ENCODE measurements around the gene ACADVL.

Gene ACADVL

DNA sequence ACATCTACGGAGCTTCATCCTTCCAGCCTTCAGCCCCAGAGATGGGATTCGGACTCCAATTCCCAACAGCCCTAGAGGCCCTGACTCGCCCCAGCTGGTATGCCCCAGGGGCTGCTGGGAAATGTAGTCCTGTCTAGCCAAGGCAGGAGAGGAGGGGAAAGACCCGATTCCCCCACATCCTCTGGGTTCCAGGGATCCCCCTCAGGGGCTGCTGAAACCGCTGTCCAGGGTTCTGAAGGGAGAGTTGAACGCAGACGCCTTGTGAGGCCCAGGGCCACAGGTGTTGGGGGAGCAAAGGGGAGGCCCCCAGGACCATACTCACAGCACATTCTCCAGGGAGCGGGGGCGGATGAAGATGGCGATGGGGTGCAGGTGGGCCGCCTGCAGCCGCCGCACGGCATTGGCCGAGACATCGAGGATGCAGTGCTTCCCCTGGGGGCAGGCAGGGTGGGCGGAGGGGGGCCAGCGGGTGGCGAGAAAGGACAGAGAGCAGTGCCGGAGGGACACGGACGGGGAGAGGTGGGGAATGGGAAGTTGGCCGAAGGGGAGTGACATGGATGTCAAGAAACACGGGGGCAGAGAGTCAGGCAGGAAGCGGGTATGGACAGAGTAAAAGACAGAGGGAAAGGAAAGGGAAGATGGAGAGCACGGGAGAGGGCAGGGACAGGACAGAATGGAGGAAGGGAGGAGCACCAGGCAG, 28.0 kb upstream of the ACADVL start:
- DNase-seq, result peak in 1 of 2 experiments; percentile 52

DNA sequence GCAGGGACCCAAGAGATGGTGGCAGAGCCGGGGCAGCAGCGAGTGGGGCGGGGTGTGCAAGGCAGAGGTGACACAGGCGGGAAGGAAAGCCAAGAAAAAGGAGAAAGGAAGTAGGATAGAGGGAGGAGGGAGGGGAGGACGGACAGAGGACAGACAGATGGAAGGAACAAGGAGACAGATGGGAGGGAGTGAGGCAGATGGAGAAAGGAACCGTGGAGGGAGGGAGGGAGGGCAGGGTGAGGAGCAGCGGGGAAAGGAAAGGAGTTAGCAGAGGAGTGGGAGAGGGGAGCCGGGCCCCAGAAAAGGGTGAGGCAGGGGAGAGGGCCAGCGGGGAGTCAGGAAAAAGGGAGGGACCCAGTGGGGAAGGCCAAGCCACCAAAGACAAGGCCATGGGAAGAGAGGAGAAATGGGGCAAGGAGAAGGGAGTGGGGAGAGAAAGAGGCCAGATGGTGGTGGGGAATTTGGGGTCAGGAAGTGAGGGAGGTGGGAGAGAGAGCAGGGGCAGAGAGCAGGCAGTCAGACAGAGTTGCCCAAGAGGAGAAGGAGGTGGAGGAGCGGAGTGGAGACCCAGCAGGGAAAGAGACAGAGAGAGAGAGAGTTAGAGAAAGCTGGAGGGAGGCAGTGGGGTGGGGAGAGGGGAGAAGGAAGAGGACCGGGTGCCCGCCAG, 27.3 kb upstream of the ACADVL start:
- DNase-seq, result peak in 1 of 2 experiments; percentile 9

DNA sequence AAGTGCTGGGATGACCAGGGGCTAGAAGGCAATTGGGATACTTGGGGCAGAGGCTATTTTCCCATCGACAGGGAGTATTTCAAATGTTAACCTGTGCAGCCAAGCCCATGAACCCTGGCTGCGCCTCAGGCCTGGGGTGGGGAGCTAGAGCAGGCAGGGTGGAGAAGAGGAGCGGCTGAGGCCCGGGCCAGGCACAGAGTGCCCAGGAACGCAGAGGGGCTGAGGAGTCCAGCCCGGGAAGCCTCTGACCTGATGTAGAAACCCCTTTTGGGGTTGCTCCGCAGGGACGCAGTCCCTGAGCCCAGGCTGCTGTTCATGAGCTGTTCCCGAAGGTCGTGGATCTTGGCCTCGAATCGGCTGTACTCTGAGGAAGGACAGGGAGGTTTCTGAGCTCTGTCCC, 23.8 kb upstream of the ACADVL start:
- no peak for DNase-seq

DNA sequence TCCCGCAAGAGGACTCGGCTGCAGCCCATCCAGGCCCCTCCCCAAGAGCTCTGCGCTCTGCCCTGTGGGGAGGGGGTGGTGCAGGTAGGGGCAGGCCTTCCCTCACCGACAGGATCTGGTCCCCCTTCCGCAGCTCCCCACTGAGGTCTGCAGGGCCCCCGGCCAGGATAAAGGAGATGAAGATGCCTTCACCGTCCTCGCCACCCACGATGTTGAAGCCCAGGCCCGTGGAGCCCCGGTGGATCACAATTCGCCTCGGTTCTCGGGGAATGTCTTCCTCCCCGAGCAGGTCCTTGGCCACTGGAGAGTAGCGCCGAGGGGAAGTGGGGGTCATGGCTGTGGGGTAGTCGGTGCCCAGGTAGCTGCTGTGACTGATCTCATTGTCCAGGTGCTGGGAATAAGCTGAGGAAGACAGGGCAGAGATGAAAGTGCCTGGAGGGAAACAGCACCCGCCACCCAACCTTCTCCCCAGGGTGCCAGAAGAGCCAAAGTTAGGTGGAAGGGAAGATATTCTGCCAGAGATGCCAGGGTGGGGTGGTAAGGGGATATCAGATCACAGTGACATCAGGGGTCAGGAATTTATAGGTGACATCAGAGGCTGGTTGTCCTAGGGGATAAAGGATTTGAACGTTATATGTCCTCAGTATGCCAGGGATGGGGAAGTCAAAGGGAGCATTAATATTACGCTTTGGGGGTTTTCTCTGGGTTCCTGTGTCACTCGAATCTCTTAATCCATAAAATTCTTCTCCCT, 22.9 kb upstream of the ACADVL start:
- no peak for DNase-seq

DNA sequence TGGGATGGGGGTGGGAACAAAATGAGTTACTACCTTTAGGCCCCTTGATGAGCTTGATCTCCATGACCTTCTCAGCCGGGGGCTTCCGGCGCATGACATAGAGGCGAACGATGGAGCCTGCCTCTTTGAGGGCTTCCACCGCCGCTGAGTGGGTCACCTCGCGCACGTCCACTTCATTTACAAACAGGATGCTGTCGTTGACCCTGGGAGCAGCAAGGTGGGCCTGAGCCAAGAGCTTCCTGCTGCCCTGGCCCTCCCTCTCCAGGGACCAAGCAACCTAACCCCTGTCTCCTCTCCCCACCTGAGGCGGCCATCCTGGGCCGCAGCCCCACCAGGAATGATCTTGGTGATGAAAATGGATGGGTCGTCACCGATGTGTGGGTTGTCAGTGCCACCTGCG, 16.3 kb upstream of the ACADVL start:
- DNase-seq, result no peak

DNA sequence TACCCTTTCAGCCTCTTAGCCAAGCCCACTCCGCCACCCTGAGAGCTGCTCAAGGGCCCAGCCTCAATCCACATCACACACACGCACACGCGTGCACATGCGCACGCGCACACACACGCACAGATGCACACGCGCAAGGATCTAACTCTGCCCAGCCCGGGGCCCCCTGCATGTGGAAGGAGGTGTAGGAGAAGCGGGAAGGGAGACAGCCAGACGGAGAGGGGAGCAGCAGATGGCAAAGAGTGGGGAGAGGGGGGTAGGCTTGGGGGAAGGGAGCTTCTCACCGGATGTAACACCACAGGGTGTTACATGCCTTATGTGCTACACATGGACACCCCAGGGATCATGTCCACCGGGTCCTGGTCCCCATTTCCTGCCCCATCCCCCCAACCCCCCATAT, 15.4 kb upstream of the ACADVL start:
- DNase-seq, result no peak

DNA sequence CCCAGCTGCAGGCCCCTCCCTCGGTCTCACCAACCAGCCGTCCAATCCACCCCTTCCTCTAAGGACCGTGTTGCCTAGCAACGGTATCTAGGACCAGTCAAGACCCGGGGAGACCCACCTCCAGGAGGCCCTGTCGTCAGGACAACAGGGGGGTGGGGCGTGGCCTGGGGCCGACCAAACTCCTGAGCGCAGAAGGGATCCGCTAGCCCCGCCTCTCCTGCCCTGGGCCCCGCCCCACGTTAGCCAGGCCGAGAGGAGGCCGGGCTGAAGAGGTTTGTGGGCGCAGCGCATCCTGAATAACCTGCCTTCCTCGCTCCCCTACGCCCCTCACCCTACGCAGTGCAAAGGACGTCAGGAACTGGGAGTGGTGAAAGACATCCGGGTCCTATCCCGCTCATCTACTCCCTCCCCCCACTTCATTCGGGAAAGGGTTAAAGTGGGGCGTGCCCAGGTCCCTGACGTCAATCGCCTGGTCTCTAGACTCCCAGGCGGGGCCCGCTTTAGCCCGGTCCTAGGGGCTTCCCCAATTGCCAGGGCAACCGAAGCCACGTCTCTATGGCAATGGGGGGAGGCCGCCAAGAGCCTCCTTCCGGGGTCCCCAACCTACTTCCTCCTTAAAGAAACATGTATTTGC, 14.8 kb upstream of the ACADVL start:
- DNase-seq, result no peak

DNA sequence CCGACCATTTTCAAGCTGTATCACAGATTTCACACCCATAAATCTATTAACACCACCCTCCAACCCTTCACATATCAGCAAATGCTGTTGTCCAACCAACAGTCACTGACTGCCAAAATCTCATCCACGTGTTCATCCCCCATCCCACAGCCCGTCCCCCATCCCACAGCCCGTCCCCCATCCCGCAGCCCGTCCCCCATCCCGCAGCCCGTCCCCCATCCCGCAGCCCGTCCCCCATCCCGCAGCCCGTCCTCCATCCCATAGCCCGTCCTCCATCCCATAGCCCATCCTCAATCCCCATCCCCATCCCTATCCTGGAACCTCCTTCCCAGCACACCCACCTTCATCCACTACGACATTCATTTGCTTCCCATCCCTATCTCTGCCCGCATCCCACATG, 14.2 kb upstream of the ACADVL start:
- DNase-seq, result no peak

DNA sequence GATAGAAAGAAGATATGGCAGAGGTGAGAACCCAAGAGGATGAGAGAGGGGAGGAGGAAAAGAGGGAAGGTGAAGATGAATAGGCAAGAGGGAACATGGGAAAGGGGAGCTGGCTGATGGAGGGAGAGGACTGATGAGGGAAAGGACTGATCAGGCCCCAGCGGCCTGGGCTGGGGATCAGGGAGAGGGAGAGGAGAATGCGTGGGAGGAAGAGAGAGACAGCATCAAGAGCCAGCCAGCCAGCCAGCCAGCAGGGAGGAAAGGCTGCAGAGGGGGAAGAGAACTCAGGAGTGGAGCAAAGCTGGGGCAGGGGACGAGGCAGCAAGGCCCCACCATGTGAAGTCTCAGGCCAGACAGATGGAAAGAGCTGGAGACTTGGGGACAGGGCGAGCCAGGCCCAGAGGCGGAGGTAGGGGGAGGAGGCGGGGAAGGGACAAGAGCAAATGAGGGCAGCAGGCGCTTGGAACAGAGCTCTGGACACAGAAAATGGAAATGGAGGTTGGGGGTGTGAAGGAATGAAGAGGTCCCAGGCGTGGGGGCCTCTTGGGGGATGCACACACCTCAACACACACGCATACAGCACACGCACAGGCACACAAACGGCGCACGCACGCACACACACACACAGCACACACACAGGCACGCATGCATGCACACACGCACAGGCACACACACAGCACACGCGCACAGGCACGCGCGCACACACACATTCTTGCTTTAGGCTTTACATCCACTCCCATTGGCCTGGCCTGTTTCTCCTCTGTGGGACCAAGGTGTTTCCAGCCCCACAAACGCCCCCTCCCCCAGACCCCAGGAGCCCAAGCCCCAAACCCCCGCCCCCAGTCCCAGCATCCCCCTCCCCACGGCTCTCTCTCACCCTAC, 12.4 kb upstream of the ACADVL start:
- no peak for DNase-seq

DNA sequence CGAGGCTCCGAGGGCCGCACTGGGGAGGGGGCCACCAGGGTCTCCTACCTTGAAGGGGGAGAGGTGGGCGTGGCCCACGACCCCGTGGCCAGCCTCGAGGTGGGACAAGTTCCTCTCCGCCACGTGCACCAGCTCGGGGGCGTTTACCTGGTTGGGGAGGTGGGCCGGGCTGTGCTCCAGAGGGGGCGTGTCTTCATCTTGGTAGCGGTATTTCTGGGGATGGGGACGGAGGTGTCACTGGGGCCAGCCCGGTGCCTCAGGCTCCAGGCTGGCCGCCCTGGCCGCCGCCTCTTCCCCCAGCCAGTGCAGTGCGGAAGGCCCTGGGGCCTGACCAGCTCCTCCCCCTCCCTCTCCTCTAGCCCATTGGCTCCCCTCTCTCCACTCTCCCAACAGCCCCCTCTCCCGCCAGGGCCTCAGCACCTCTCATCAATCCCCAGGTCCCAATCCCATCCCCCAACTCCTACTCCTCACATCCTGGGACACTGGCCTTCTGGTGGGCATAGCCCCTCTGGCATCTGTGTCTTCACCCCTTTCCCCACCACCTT, 11.6 kb upstream of the ACADVL start:
- DNase-seq, result no peak

DNA sequence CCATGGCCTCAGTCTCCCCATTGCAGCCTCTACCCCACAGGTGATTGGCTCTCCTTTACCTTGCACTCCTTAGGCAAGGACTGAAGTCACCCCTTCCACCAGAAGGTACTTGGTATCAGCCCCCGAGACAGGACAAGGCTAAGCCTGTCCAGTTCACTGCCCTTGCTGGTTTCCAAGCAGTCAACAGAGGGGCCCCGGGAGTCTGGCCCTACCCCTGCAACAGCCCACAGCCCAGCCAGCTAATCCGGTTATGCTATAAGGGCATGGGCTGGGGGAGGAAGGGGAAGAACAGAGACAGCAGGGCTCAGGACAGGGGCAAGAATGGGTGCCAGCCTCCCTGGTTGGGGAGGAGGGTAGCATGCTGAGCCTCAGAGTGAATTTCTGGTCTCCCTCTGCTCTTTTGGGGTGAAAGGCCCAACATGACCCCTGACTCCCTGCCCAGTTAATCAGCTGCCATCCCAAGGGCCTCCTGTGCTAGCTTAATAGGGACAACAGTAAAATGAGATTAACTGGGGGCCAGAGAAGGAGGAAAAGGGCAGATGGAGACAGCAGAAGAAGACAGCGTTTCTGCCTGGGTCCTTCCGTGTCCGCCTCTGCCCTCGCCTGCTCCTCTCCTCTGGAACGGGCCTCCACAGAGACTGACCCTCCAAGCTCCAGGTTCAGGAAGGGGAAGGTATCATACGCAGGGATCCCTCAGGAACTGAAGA, 10.8 kb upstream of the ACADVL start:
- DNase-seq, result no peak

DNA sequence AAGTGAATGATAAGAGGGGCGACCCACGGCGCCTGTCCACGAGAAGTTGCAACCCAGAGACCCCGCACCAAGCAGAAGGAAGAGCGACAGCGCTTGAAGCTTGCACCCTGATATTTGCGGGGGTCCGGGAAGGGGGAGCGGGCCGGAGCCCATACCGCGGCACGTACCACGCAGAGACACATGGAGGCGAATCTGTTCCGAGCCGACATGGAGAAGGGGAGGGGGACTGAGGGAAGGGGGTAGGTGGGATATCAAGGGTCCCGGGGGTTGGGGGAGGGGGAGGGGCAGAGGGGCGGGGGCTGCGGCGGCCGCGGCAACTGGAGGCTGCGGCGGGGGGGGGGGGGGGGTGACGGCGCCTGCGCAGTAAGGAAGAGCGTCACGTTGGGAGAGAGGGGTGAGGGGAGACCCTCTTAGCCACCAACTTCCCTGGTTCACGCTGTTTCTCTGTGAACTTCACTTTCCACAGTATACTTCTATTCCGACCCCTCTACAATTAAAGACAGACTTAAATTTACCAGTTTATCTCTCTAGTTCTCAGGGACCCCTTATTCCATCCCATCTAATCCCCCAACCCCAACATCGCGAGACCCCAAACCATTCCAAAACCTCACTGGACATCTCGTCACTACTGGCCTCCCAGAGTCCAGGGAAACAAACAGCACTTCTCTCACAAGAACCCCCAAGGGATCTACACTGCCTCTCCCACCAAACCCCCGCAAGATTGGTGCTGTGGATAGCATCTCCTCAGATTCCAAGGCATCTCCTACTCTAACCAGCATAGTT, 8.1 kb upstream of the ACADVL start:
- no peak for DNase-seq

DNA sequence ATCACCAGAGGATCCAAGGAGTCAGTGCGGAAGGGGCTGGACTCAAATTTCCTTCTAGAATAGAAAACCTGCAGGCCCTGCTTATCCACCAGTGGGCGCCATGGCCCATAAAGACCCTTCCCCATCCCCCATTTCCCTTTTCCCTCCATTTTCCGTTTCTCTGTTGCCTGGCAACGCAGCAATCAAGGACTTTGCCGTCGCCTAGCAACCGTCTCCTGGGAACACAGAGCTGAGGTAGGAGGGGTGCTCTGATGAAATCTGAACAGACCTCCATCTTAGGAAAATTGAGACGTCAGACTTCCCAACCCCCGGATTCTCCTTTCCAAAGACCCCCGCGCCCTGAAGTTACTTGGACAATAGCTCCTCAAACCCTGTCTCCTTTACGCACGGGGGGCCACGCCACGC, 5.8 kb upstream of the ACADVL start:
- DNase-seq, result peak; percentile 93 to 94

DNA sequence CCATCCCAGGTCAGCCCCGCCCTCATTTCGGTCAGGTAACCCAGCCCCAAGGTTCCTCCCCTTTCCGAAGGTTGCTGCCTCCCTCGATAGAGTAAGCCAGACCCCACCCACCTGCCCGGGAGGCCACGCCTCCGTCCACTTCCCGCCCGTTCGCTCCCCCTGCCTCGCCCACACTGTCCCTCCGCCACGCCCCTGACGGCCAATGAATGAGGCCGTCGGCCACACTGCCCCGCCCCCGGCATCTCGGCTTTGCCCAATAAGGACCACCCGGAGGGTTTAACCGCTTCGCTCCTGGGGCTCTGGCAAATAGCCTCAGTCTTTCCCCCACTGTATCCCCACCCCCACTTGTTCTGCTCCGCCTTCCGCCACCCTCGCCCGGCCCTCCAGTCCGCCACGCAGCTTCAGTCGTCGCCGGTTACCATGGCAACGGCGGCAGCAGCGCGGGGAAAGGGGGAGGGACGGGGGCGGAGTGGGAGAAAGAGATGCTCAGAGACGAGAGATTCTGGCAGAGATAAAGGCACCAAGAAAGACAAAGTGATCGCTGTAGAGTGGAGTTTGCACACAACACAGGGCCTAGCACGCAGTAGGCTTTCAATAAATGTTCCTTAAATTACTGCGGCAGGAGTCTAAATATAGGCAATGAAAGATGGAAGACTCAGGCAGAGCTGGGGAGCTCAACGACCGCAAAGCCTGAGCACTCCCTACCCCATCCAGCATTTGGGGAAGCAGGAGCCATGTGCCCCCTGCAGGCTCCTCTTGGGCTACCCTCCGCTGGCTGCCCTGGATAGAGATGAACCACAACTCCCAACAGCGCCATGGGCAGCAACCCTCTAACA, 5.2 kb upstream of the ACADVL start:
- peak; percentile 98 to 99 for DNase-seq

DNA sequence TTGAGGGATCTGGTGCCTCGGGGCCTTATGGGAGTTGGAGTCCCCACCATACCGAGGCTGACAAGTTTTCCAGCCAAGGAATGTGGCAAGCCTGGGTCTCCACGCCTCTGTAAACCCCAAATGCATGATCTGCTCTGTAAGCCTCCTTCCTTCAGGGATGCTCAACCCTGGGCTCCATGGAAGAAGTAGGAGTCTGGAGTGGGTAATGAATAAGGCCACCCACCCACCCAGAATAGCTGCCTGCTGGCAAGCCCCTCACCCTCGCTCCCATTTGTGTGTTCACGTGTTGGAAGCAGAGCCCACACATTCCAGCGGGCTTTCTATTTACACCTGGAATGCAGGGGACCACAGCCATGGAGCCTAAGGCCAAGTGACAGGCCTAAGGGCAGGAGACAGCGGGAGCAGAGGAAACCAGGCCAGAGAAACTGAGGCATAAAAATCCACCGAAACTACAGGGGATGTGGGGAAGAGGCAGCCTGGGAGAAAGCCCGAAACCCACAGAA, 4.6 kb upstream of the ACADVL start:
- DNase-seq, result no peak

DNA sequence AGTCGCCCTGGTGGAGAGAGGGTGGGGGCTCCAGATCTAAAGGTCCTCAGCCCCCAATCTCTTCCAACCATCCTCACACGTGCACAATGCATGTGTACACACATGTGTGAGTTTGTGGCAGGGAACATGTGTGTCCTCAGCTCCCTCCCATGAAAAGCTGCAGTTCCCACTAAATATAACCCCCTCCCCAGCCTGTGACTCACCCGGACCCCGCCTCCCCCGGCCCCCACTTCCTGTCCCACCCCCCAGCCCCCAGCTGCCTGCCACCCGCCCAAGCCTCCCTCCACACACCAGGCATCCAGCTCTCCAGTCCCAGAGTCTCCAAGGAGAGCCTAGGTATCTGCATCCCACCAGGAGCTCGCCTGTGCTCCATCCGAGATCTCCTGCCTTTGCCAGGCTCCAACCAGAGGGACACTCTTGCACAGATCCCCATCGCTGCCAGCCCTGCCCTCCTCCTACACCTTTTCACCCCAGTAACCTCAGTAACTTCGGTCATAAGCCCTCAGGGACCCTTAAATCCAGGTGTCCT, 4.0 kb upstream of the ACADVL start:
- peak in 1 of 2 experiments; percentile 18 for DNase-seq

DNA sequence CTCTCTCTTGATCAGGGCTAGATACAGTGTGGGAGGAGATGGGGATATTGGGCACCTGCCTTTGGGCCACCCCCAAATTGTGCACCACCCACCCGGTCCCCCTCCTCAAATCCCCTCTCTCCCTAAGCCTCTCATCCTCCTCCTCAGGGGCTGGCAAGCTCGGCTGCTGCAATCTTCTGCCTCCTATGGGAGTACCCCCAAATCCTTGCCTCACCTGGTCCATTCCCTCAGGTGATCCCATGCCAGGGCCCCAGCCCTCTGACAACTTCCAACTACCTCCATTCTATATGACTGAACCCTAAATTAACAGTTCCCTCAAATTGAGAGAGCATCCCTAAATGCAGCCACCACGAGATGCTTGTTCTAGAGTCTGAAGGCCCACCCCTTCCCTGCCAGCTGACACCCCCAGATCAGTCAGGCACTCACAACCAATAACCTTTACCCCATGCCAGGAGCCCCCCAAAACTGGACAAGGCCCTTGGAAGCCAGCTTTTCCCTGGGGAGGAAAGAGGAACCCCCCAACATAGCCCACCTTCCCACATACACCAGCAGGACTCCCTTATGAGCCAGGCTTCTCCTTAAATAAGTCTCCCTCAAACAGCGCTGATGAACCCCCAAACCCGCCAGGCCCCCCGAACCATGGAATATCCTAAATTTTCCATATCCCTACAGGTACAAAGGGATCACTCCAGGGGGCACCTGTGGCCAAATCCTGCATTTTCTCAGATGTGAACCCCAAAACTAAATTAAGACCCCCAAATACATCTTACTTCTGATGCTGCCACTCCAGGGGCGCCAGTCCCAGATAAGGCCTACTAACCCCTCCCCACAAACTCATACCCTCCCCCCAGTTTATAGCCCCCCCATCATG, 3.3 kb upstream of the ACADVL start:
- no peak for DNase-seq

Measured in NCI-H446 (cell line).